ENCODE data around the gene TMEM213.

DNA sequence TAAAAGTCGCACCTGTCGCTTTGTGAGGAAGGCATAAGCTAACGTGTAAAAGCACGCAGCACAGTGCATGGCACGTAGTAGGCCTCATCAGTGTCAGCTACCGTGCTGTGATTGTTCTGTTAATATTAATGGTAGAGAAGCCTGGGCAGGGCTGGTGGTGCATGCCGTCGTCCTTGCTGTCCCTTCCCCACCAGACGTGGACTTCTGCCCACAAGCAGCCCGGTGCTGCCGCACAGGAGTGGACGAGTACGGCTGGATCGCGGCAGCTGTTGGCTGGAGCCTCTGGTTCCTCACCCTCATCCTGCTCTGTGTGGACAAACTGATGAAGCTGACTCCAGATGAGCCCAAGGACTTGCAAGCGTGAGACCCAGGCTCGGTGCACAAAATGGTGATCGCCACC is 4.9 kb downstream of the TMEM213 start:
- TF ChIP-seq, protein P1, sequence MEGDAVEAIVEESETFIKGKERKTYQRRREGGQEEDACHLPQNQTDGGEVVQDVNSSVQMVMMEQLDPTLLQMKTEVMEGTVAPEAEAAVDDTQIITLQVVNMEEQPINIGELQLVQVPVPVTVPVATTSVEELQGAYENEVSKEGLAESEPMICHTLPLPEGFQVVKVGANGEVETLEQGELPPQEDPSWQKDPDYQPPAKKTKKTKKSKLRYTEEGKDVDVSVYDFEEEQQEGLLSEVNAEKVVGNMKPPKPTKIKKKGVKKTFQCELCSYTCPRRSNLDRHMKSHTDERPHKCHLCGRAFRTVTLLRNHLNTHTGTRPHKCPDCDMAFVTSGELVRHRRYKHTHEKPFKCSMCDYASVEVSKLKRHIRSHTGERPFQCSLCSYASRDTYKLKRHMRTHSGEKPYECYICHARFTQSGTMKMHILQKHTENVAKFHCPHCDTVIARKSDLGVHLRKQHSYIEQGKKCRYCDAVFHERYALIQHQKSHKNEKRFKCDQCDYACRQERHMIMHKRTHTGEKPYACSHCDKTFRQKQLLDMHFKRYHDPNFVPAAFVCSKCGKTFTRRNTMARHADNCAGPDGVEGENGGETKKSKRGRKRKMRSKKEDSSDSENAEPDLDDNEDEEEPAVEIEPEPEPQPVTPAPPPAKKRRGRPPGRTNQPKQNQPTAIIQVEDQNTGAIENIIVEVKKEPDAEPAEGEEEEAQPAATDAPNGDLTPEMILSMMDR (IDR thresholded peaks at IDR 0.05 in 2 of 3, conservative IDR thresholded peaks at IDR 0.05 in 1 of 3; ENCODE audit: borderline replicate concordance in 1 of 3, insufficient read depth in 1 of 3, low read depth in 2 of 3, low read length in 2 of 3), result no peak
- TF ChIP-seq POLR2AphosphoS5 (IDR thresholded peaks at IDR 0.05; ENCODE audit: low read depth, low read length), result no peak
- TF ChIP-seq JUND (IDR thresholded peaks at IDR 0.05), result no peak
- TF ChIP-seq, protein P2, sequence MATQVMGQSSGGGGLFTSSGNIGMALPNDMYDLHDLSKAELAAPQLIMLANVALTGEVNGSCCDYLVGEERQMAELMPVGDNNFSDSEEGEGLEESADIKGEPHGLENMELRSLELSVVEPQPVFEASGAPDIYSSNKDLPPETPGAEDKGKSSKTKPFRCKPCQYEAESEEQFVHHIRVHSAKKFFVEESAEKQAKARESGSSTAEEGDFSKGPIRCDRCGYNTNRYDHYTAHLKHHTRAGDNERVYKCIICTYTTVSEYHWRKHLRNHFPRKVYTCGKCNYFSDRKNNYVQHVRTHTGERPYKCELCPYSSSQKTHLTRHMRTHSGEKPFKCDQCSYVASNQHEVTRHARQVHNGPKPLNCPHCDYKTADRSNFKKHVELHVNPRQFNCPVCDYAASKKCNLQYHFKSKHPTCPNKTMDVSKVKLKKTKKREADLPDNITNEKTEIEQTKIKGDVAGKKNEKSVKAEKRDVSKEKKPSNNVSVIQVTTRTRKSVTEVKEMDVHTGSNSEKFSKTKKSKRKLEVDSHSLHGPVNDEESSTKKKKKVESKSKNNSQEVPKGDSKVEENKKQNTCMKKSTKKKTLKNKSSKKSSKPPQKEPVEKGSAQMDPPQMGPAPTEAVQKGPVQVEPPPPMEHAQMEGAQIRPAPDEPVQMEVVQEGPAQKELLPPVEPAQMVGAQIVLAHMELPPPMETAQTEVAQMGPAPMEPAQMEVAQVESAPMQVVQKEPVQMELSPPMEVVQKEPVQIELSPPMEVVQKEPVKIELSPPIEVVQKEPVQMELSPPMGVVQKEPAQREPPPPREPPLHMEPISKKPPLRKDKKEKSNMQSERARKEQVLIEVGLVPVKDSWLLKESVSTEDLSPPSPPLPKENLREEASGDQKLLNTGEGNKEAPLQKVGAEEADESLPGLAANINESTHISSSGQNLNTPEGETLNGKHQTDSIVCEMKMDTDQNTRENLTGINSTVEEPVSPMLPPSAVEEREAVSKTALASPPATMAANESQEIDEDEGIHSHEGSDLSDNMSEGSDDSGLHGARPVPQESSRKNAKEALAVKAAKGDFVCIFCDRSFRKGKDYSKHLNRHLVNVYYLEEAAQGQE (IDR thresholded peaks at IDR 0.05; ENCODE audit: low read depth), result no peak
- no peak for TF ChIP-seq EZH2 (IDR thresholded peaks at IDR 0.05)
- TF ChIP-seq POLR2A (IDR thresholded peaks at IDR 0.05; ENCODE audit: borderline replicate concordance, extremely low read depth, insufficient read depth, insufficient read length), result no peak
- TF ChIP-seq SP1 (IDR thresholded peaks at IDR 0.05; ENCODE audit: low read depth), result no peak
- TF ChIP-seq ELF1 (IDR thresholded peaks at IDR 0.05; ENCODE audit: borderline replicate concordance, low read depth), result no peak
- no peak for TF ChIP-seq SIN3A (IDR thresholded peaks at IDR 0.05; ENCODE audit: low read depth)
- TF ChIP-seq, protein P3, sequence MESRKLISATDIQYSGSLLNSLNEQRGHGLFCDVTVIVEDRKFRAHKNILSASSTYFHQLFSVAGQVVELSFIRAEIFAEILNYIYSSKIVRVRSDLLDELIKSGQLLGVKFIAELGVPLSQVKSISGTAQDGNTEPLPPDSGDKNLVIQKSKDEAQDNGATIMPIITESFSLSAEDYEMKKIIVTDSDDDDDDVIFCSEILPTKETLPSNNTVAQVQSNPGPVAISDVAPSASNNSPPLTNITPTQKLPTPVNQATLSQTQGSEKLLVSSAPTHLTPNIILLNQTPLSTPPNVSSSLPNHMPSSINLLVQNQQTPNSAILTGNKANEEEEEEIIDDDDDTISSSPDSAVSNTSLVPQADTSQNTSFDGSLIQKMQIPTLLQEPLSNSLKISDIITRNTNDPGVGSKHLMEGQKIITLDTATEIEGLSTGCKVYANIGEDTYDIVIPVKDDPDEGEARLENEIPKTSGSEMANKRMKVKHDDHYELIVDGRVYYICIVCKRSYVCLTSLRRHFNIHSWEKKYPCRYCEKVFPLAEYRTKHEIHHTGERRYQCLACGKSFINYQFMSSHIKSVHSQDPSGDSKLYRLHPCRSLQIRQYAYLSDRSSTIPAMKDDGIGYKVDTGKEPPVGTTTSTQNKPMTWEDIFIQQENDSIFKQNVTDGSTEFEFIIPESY (IDR thresholded peaks at IDR 0.05; ENCODE audit: extremely low read depth, insufficient replicate concordance, low read length), result no peak
- no peak for TF ChIP-seq ZNF274 (IDR thresholded peaks at IDR 0.05; ENCODE audit: low read depth, low read length)
- TF ChIP-seq, protein P4, sequence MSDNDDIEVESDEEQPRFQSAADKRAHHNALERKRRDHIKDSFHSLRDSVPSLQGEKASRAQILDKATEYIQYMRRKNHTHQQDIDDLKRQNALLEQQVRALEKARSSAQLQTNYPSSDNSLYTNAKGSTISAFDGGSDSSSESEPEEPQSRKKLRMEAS (IDR thresholded peaks at IDR 0.05), result no peak
- TF ChIP-seq RAD21 (IDR thresholded peaks at IDR 0.05; ENCODE audit: low read depth), result no peak
- TF ChIP-seq CEBPB (IDR thresholded peaks at IDR 0.05; ENCODE audit: low read depth), result no peak
